SK-N-SH (cell line): Measurements from ENCODE around the gene DUSP16. TPM values are rescaled to one million over a fixed set of nuclear protein-coding genes. Genes with fewer than 3 reads are reported as not detected.

ENCODE experiments used
- CTCF ChIA-PET: fragments of 300-600, 350-600 bp; formaldehyde crosslinking; extraction: SDS; loops from one replicate; lab custom pipeline; 2021; lab: Yijun Ruan, JAX
- POLR2A ChIA-PET: fragments of 350-600 bp; sonication (Branson Sonifier 250); formaldehyde crosslinking; extraction: SDS; loops from one replicate; lab custom pipeline; 2020; ENCODE audit warnings: antibody characterized with exemption, inconsistent platforms; lab: Yijun Ruan, JAX
- DNase-seq: peaks from one replicate; pipeline ENCODE4 v3.0.0; 2012
- H2AFZ ChIP-seq: fragments of 200-600 bp; sonication (generic); 2 replicates; pipeline ENCODE4 v1.8.1; 2016; ENCODE audit warnings: antibody characterized with exemption, mild to moderate bottlenecking, low read depth
- H3F3A ChIP-seq: fragments of 200-600 bp; sonication (generic); replicated peaks from 2 replicates; pipeline ENCODE3; 2016; ENCODE audit warnings: antibody characterized with exemption, mild to moderate bottlenecking; ENCODE audit not compliant: insufficient read depth
- H3K27ac ChIP-seq, 2 experiments: fragments of 200-500 bp in 1 of 2; fragments of 200-600 bp in 1 of 2; sonication (Bioruptor generic) in 1 of 2; sonication (generic), shearing (Covaris generic) in 1 of 2; 2 replicates each; pipeline versions ENCODE4 v1.5.1 to v1.6.1; 2014 to 2016; ENCODE audit warnings: low read depth in 2 of 2, inconsistent platforms in 1 of 2, low read length in 1 of 2, mild to moderate bottlenecking in 1 of 2, mixed read lengths in 1 of 2
- H3K27me3 ChIP-seq: fragments of 200-600 bp; sonication (generic), shearing (Covaris generic); 2 replicates; pipeline ENCODE4 v1.6.1; 2016; ENCODE audit warnings: mixed run types; ENCODE audit not compliant: insufficient read depth
- H3K36me3 ChIP-seq, 2 experiments: fragments of 200-500 bp in 1 of 2; fragments of 200-600 bp in 1 of 2; sonication (Bioruptor generic) in 1 of 2; sonication (generic) in 1 of 2; replicated peaks in 1 of 2; 2 replicates each; pipeline versions ENCODE3 to v1.5.1; 2014 to 2016; ENCODE audit warnings: low read length in 1 of 2, mild to moderate bottlenecking in 1 of 2; ENCODE audit not compliant: insufficient read depth in 2 of 2, control insufficient read depth in 1 of 2
- H3K4me1 ChIP-seq, 2 experiments: fragments of 200-500 bp in 1 of 2; fragments of 200-600 bp in 1 of 2; sonication (Bioruptor generic) in 1 of 2; sonication (generic), shearing (Covaris generic) in 1 of 2; 2 replicates each; pipeline versions ENCODE4 v1.5.1 to v1.6.1; 2014 to 2016; ENCODE audit warnings: low read depth in 1 of 2, low read length in 1 of 2, mixed run types in 1 of 2; ENCODE audit not compliant: insufficient read depth in 2 of 2, control insufficient read depth in 1 of 2
- H3K4me2 ChIP-seq: fragments of 200-600 bp; sonication (generic), shearing (Covaris generic); 2 replicates; pipeline ENCODE4 v1.6.1; 2017; ENCODE audit warnings: mixed run types
- H3K4me3 ChIP-seq, 2 experiments: fragments of 200-500 bp in 1 of 2; fragments of 200-600 bp in 1 of 2; sonication (Bioruptor generic) in 1 of 2; sonication (generic), shearing (Covaris generic) in 1 of 2; 2 replicates each; pipeline versions ENCODE4 v1.5.1 to v1.8.1; 2014 to 2016; ENCODE audit warnings: low read depth in 2 of 2, inconsistent platforms in 1 of 2, low read length in 1 of 2, mild to moderate bottlenecking in 1 of 2, mixed read lengths in 1 of 2, moderate library complexity in 1 of 2
- H3K79me2 ChIP-seq: fragments of 200-600 bp; sonication (generic); 2 replicates; pipeline ENCODE4 v1.8.1; 2017; ENCODE audit warnings: mild to moderate bottlenecking; ENCODE audit not compliant: insufficient read depth
- H3K9ac ChIP-seq: fragments of 200-600 bp; sonication (generic); 2 replicates; pipeline ENCODE4 v1.6.1; 2017; ENCODE audit warnings: mixed run types
- H3K9me2 ChIP-seq: fragments of 200-600 bp; sonication (generic); 2 replicates; pipeline ENCODE4 v1.6.1; 2017; ENCODE audit warnings: mixed run types
- H3K9me3 ChIP-seq: fragments of 200-600 bp; sonication (generic); 2 replicates; pipeline ENCODE4 v1.6.1; 2017; ENCODE audit warnings: mixed run types, mild to moderate bottlenecking, moderate library complexity
- H4K20me1 ChIP-seq: fragments of 200-600 bp; sonication (generic); 2 replicates; pipeline ENCODE4 v1.6.1; 2017; ENCODE audit warnings: mild to moderate bottlenecking, mixed run types; ENCODE audit not compliant: insufficient read depth
- CHD2 ChIP-seq: fragments of 150-350 bp; IDR thresholded peaks from 2 replicates; pipeline ENCODE4 v1.6.1; 2018; ENCODE audit warnings: low read length; ENCODE audit not compliant: partially characterized antibody
- EP300 ChIP-seq, 2 experiments: IDR thresholded peaks; 2 replicates each; pipeline versions ENCODE4 v1.4.0 to v1.6.1; 2012; ENCODE audit warnings: borderline replicate concordance in 1 of 2, low read depth in 1 of 2, low read length in 1 of 2
- FOXJ3 ChIP-seq: sonication (generic); formaldehyde crosslinking; IDR thresholded peaks from 2 replicates; pipeline ENCODE4 v1.5.1; 2020; ENCODE audit warnings: mild to moderate bottlenecking, missing genetic modification reagents
- GATA2 ChIP-seq: sonication (generic); formaldehyde crosslinking; IDR thresholded peaks from 2 replicates; pipeline ENCODE4 v1.5.0; 2020; ENCODE audit warnings: mild to moderate bottlenecking, missing genetic modification reagents
- JUND ChIP-seq: IDR thresholded peaks from 2 replicates; pipeline ENCODE4 v1.4.0; 2012
- TAF1 ChIP-seq: IDR thresholded peaks from 2 replicates; pipeline ENCODE4 v1.6.1; 2012; ENCODE audit warnings: low read depth, mild to moderate bottlenecking, low read length, moderate library complexity, borderline replicate concordance
- WGBS: methylation state at CpG from one replicate; pipeline ENCODE4 v1.1.6; 2017; ENCODE audit warnings: low lambda C conversion rate; 5-methylcytosine and 5-hydroxymethylcytosine counted together
- polyA plus RNA-seq, 3 experiments: library from polyadenylated mRNA; depleted of rRNA; stranded (reverse); fragments of >200 nt; gene quantifications; 2 replicates each; pipeline ENCODE4 v1.2.3, GENCODE V29; 2012
- TF ChIP-seq, protein P1 (sequence below): fragments of 200-600 bp; sonication (generic); IDR thresholded peaks from 2 replicates; pipeline ENCODE4 v1.6.1; 2017; ENCODE audit warnings: antibody characterized with exemption, mild to moderate bottlenecking, moderate library complexity
- TF ChIP-seq, protein P2 (sequence below): IDR thresholded peaks from 2 replicates; pipeline ENCODE4 v1.6.1; 2012; ENCODE audit warnings: mild to moderate bottlenecking, low read depth, low read length, moderate library complexity
- TF ChIP-seq, protein P3 (sequence below): fragments of 150-350 bp; IDR thresholded peaks from 2 replicates; pipeline ENCODE4 v1.6.1; 2016; ENCODE audit warnings: mild to moderate bottlenecking, low read depth, low read length

The DUSP16 gene
- polyA plus RNA-seq, 1 of the 3 experiments (the other 2 are of a cell fraction), result 7.1 TPM

DNA sequence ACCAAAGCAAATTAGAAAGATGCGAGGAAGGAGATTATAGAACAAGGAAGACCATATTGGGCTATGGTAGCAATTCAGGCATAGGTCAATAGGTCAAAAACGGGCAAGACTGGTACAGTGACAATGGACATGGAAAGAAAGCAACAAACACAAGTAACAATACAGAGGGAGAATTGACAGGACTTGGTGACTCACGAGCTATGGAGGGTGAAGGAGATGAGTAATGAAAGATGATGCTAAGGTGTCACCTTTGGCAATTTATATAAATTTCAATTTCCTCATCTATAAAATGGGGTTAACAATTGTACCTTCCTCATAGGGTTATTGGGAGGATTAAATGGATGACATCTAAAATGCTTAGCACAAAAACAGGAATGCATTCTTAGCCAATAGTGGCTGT lies 15.1 kb upstream of the DUSP16 start:
- POLR2A ChIA-PET, result no interaction called here

DNA sequence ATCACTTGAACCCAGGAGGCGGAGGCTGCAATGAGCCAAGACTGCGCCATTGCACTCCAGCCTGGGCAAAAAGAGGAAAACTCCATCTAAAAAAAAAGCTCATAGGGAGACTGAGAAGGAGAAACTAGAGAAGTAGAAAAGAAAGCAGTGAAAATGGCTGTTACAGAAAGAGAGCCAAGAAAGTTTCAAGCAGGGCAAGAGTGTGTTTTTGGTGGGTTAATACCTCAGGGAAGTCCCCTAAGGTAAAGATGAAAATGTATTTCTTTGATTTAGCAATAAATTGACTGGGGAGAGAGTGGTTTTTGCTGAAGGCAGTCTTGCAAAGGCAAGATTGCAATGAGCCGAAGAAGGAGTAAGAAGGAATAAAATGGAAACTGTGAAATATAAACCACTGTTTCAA lies 10.0 kb upstream of the DUSP16 start:
- no peak overlapping the region for H3K27ac ChIP-seq
- no peak overlapping the region for H3K4me2 ChIP-seq
- ChIA-PET POLR2A (no interaction called here), CTCF (interaction anchor here (0.7 to 1.6 kb wide), 5 partner anchors 10 to 196 kb away, joined by 3 to 4 read pairs (median 3); partner anchors contain the start of gene DUSP16)
- H3F3A ChIP-seq, result no peaks in the 10 kb centered on the region
- no peaks in the 10 kb centered on the region for H3K4me1 ChIP-seq
- no peak overlapping the region for H2AFZ ChIP-seq
- no peaks in the 10 kb centered on the region for H3K36me3 ChIP-seq
- no peak for DNase-seq
- no peak overlapping the region for H3K4me3 ChIP-seq
- H3K9ac ChIP-seq, result no peak overlapping the region
- H4K20me1 ChIP-seq, result no peaks in the 10 kb centered on the region
- H3K9me2 ChIP-seq, result no peaks in the 10 kb centered on the region
- H3K79me2 ChIP-seq, result no peaks in the 10 kb centered on the region
- no peaks in the 10 kb centered on the region for H3K27me3 ChIP-seq
- 98% methylated on average over 3 of the region's 3 CpGs for WGBS
- H3K9me3 ChIP-seq, result no peaks in the 10 kb centered on the region
- TF ChIP-seq GATA2 (CRISPR knock-in tag) (no peak), JUND (no peak), TAF1 (no peak)
- TF ChIP-seq, protein P1, sequence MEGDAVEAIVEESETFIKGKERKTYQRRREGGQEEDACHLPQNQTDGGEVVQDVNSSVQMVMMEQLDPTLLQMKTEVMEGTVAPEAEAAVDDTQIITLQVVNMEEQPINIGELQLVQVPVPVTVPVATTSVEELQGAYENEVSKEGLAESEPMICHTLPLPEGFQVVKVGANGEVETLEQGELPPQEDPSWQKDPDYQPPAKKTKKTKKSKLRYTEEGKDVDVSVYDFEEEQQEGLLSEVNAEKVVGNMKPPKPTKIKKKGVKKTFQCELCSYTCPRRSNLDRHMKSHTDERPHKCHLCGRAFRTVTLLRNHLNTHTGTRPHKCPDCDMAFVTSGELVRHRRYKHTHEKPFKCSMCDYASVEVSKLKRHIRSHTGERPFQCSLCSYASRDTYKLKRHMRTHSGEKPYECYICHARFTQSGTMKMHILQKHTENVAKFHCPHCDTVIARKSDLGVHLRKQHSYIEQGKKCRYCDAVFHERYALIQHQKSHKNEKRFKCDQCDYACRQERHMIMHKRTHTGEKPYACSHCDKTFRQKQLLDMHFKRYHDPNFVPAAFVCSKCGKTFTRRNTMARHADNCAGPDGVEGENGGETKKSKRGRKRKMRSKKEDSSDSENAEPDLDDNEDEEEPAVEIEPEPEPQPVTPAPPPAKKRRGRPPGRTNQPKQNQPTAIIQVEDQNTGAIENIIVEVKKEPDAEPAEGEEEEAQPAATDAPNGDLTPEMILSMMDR, result no peak
- TF ChIP-seq, protein P2, sequence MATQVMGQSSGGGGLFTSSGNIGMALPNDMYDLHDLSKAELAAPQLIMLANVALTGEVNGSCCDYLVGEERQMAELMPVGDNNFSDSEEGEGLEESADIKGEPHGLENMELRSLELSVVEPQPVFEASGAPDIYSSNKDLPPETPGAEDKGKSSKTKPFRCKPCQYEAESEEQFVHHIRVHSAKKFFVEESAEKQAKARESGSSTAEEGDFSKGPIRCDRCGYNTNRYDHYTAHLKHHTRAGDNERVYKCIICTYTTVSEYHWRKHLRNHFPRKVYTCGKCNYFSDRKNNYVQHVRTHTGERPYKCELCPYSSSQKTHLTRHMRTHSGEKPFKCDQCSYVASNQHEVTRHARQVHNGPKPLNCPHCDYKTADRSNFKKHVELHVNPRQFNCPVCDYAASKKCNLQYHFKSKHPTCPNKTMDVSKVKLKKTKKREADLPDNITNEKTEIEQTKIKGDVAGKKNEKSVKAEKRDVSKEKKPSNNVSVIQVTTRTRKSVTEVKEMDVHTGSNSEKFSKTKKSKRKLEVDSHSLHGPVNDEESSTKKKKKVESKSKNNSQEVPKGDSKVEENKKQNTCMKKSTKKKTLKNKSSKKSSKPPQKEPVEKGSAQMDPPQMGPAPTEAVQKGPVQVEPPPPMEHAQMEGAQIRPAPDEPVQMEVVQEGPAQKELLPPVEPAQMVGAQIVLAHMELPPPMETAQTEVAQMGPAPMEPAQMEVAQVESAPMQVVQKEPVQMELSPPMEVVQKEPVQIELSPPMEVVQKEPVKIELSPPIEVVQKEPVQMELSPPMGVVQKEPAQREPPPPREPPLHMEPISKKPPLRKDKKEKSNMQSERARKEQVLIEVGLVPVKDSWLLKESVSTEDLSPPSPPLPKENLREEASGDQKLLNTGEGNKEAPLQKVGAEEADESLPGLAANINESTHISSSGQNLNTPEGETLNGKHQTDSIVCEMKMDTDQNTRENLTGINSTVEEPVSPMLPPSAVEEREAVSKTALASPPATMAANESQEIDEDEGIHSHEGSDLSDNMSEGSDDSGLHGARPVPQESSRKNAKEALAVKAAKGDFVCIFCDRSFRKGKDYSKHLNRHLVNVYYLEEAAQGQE, result no peak

More for the DNA sequence above, 15.1 kb upstream of the DUSP16 start:
- Histone ChIP-seq H3F3A (no peaks in the 10 kb centered on the region), H3K79me2 (no peaks in the 10 kb centered on the region), H3K9me2 (no peaks in the 10 kb centered on the region), H3K4me2 (no peak overlapping the region), H3K9ac (no peak overlapping the region), H4K20me1 (no peaks in the 10 kb centered on the region), H3K4me3 (no peak overlapping the region), H3K4me1 (no peaks in the 10 kb centered on the region), H3K9me3 (no peaks in the 10 kb centered on the region), H3K36me3 (no peaks in the 10 kb centered on the region), H2AFZ (no peak overlapping the region), H3K27ac (no peak overlapping the region), H3K27me3 (no peaks in the 10 kb centered on the region)
- CTCF ChIA-PET, result interaction anchor here (1.0 to 1.3 kb wide), 2 partner anchors 10 to 17 kb away, joined by 3 read pairs; no protein-coding TSS in a partner anchor
- TF ChIP-seq EP300 (IDR thresholded peaks at IDR 0.05; ENCODE audit: borderline replicate concordance in 1 of 2, low read depth in 1 of 2, low read length in 1 of 2) (no peak), FOXJ3 (no peak), CHD2 (no peak)
- TF ChIP-seq, protein P3, sequence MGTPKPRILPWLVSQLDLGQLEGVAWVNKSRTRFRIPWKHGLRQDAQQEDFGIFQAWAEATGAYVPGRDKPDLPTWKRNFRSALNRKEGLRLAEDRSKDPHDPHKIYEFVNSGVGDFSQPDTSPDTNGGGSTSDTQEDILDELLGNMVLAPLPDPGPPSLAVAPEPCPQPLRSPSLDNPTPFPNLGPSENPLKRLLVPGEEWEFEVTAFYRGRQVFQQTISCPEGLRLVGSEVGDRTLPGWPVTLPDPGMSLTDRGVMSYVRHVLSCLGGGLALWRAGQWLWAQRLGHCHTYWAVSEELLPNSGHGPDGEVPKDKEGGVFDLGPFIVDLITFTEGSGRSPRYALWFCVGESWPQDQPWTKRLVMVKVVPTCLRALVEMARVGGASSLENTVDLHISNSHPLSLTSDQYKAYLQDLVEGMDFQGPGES, result no peak
- TF ChIP-seq, protein P1, result no peak
- TF ChIP-seq, protein P2, result no peak
- TF ChIP-seq, all 33 proteins: peak for 0
- WGBS, result 72% methylated on average over 3 of the region's 3 CpGs
- no peak for DNase-seq
